ENCODE results near the gene USP47. TPM values are rescaled to one million over a fixed set of nuclear protein-coding genes. Genes with fewer than 3 reads are reported as not detected.

Gene USP47
- total and polyA plus RNA-seq, 5 donors = 35.3 to 57.3 (median 52.5) TPM

GRCh38 chr11:11992257-11993212 is 150.8 kb downstream of the USP47 start:
- ATAC-seq = peak; percentile 77 to 82
- DNase-seq = no peak
- H3K9me3 ChIP-seq (ENCODE audit: control insufficient read depth, low read length) = no peaks in the 10 kb centered on the region
- WGBS = 64% methylated on average over 6 of the region's 6 CpGs
- peak overlapping the region; percentile 50 for H3K27ac ChIP-seq (ENCODE audit: low read length)
- H3K4me3 ChIP-seq (ENCODE audit: low read length) = no peak overlapping the region
- H3K4me1 ChIP-seq (ENCODE audit: control insufficient read depth, insufficient read depth, low read length) = peaks cover 4% of the 10 kb centered on the region
- intact Hi-C loops (cut with DNase I) = no loop called here
- H3K27me3 ChIP-seq (ENCODE audit: control insufficient read depth, insufficient read depth) = no peaks in the 10 kb centered on the region

- H3K4me1 ChIP-seq (ENCODE audit: control insufficient read depth, insufficient read depth, low read length) = no peaks in the 10 kb centered on the region
- intact Hi-C loops (cut with DNase I) = no loop called here
- WGBS = 48% methylated on average over 8 of the region's 8 CpGs
- H3K9me3 ChIP-seq (ENCODE audit: control insufficient read depth, low read length) = no peaks in the 10 kb centered on the region
- H3K4me3 ChIP-seq (ENCODE audit: low read length) = no peak overlapping the region
- H3K27me3 ChIP-seq (ENCODE audit: control insufficient read depth, insufficient read depth) = no peaks in the 10 kb centered on the region
- ATAC-seq (peak; percentile 69), DNase-seq (peak in 1 of 3 donors; percentile 72)
- H3K27ac ChIP-seq (ENCODE audit: low read length) = peak overlapping the region; percentile 92
These were observed 152.1 kb downstream of the USP47 start for GRCh38 chr11:11993839-11994238.

- no peaks in the 10 kb centered on the region for H3K4me1 ChIP-seq (ENCODE audit: control insufficient read depth, insufficient read depth, low read length)
- ATAC-seq = no peak
- H3K9me3 ChIP-seq (ENCODE audit: control insufficient read depth, low read length) = no peaks in the 10 kb centered on the region
- no peak for DNase-seq
- intact Hi-C loops (cut with DNase I) = no loop called here
- H3K27me3 ChIP-seq (ENCODE audit: control insufficient read depth, insufficient read depth) = no peaks in the 10 kb centered on the region
- no peak overlapping the region for H3K4me3 ChIP-seq (ENCODE audit: low read length)
- WGBS = 90% methylated on average over 6 of the region's 6 CpGs
- H3K27ac ChIP-seq (ENCODE audit: low read length) = peak overlapping the region; percentile 42
These were observed 153.8 kb downstream of the USP47 start for GRCh38 chr11:11995601-11996000.

GRCh38 chr11:11996321-11997048 is 154.7 kb downstream of the USP47 start:
- peak overlapping the region; percentile 56 for H3K27ac ChIP-seq (ENCODE audit: low read length)
- H3K4me3 ChIP-seq (ENCODE audit: low read length) = no peak overlapping the region
- peak in 1 of 3 donors; percentile 43 for DNase-seq
- H3K4me1 ChIP-seq (ENCODE audit: control insufficient read depth, insufficient read depth, low read length) = no peaks in the 10 kb centered on the region
- no peaks in the 10 kb centered on the region for H3K9me3 ChIP-seq (ENCODE audit: control insufficient read depth, low read length)
- ATAC-seq = no peak
- WGBS = 79% methylated on average over 11 of the region's 11 CpGs
- intact Hi-C loops (cut with DNase I) = no loop called here
- no peaks in the 10 kb centered on the region for H3K27me3 ChIP-seq (ENCODE audit: control insufficient read depth, insufficient read depth)

GRCh38 chr11:11997049-11997322 is 155.2 kb downstream of the USP47 start:
- Histone ChIP-seq H3K4me3 (ENCODE audit: low read length) (no peak overlapping the region), H3K9me3 (ENCODE audit: control insufficient read depth, low read length) (no peaks in the 10 kb centered on the region), H3K27me3 (ENCODE audit: control insufficient read depth, insufficient read depth) (no peaks in the 10 kb centered on the region), H3K4me1 (ENCODE audit: control insufficient read depth, insufficient read depth, low read length) (no peaks in the 10 kb centered on the region), H3K27ac (ENCODE audit: low read length) (peak overlapping the region; percentile 15)
- intact Hi-C loops (cut with DNase I) = no loop called here
- WGBS = 57% methylated on average over 3 of the region's 3 CpGs
- DNase-seq (no peak), ATAC-seq (no peak)

GRCh38 chr11:11998091-11998781 is 156.5 kb downstream of the USP47 start:
- Histone ChIP-seq H3K27ac (ENCODE audit: low read length) (peak overlapping the region; percentile 16), H3K4me1 (ENCODE audit: control insufficient read depth, insufficient read depth, low read length) (no peaks in the 10 kb centered on the region), H3K4me3 (ENCODE audit: low read length) (no peak overlapping the region), H3K27me3 (ENCODE audit: control insufficient read depth, insufficient read depth) (no peaks in the 10 kb centered on the region), H3K9me3 (ENCODE audit: control insufficient read depth, low read length) (no peaks in the 10 kb centered on the region)
- DNase-seq (no peak), ATAC-seq (peak in 1 of 2 donors; percentile 63)
- intact Hi-C loops (cut with DNase I) = no loop called here
- 62% methylated on average over 8 of the region's 8 CpGs for WGBS

- H3K4me1 ChIP-seq (ENCODE audit: control insufficient read depth, insufficient read depth, low read length) = no peaks in the 10 kb centered on the region
- intact Hi-C loops (cut with DNase I) = no loop called here
- no peak for DNase-seq
- no peaks in the 10 kb centered on the region for H3K9me3 ChIP-seq (ENCODE audit: control insufficient read depth, low read length)
- no peak for ATAC-seq
- H3K27me3 ChIP-seq (ENCODE audit: control insufficient read depth, insufficient read depth) = no peaks in the 10 kb centered on the region
- no peak overlapping the region for H3K4me3 ChIP-seq (ENCODE audit: low read length)
- 81% methylated on average over 7 of the region's 7 CpGs for WGBS
- peak overlapping the region; percentile 7 for H3K27ac ChIP-seq (ENCODE audit: low read length)
These were observed 159.4 kb downstream of the USP47 start for GRCh38 chr11:12001186-12001585.

GRCh38 chr11:12003336-12003735 is 161.6 kb downstream of the USP47 start:
- no peak for ATAC-seq
- WGBS = 89% methylated on average over 2 of the region's 2 CpGs
- DNase-seq = no peak
- H3K27me3 ChIP-seq (ENCODE audit: control insufficient read depth, insufficient read depth) = no peaks in the 10 kb centered on the region
- H3K9me3 ChIP-seq (ENCODE audit: control insufficient read depth, low read length) = no peaks in the 10 kb centered on the region
- intact Hi-C loops (cut with DNase I) = no loop called here
- peak overlapping the region; percentile 57 for H3K27ac ChIP-seq (ENCODE audit: low read length)
- H3K4me1 ChIP-seq (ENCODE audit: control insufficient read depth, insufficient read depth, low read length) = no peaks in the 10 kb centered on the region
- H3K4me3 ChIP-seq (ENCODE audit: low read length) = no peak overlapping the region

- Histone ChIP-seq H3K9me3 (ENCODE audit: control insufficient read depth, low read length) (no peaks in the 10 kb centered on the region), H3K4me1 (ENCODE audit: control insufficient read depth, insufficient read depth, low read length) (no peaks in the 10 kb centered on the region), H3K4me3 (ENCODE audit: low read length) (no peak overlapping the region), H3K27ac (ENCODE audit: low read length) (peak overlapping the region; percentile 36), H3K27me3 (ENCODE audit: control insufficient read depth, insufficient read depth) (no peaks in the 10 kb centered on the region)
- DNase-seq (no peak), ATAC-seq (no peak)
- 65% methylated on average over 4 of the region's 4 CpGs for WGBS
- intact Hi-C loops (cut with DNase I) = no loop called here
These were observed 162.0 kb downstream of the USP47 start for GRCh38 chr11:12003815-12004214.

- WGBS = 42% methylated on average over 4 of the region's 4 CpGs
These were observed 163.3 kb downstream of the USP47 start for GRCh38 chr11:12005061-12005460.

GRCh38 chr11:12005476-12005875 is 163.7 kb downstream of the USP47 start:
- no peaks in the 10 kb centered on the region for H3K9me3 ChIP-seq (ENCODE audit: control insufficient read depth, low read length)
- DNase-seq (no peak), ATAC-seq (no peak)
- H3K4me3 ChIP-seq (ENCODE audit: low read length) = peak overlapping the region; percentile 16
- H3K27me3 ChIP-seq (ENCODE audit: control insufficient read depth, insufficient read depth) = no peaks in the 10 kb centered on the region
- no peak overlapping the region for H3K27ac ChIP-seq (ENCODE audit: low read length)
- peaks cover 4% of the 10 kb centered on the region for H3K4me1 ChIP-seq (ENCODE audit: control insufficient read depth, insufficient read depth, low read length)
- intact Hi-C loops (cut with DNase I) = no loop called here
- 31% methylated on average over 1 of the region's 1 CpG for WGBS

More at GRCh38 chr11:12005061-12005460, 163.3 kb downstream of the USP47 start:
- DNase-seq = no peak
- ATAC-seq = no peak
- Histone ChIP-seq H3K27ac (ENCODE audit: low read length) (no peak overlapping the region), H3K27me3 (ENCODE audit: control insufficient read depth, insufficient read depth) (no peaks in the 10 kb centered on the region), H3K4me1 (ENCODE audit: control insufficient read depth, insufficient read depth, low read length) (peaks cover 2% of the 10 kb centered on the region), H3K4me3 (ENCODE audit: low read length) (peak overlapping the region; percentile 16), H3K9me3 (ENCODE audit: control insufficient read depth, low read length) (no peaks in the 10 kb centered on the region)
- intact Hi-C loops (cut with DNase I) = no loop called here

Measured in right cardiac atrium (tissue), 5 donors.